ENCODE results near the gene ZNF423.

The ZNF423 gene

DNA sequence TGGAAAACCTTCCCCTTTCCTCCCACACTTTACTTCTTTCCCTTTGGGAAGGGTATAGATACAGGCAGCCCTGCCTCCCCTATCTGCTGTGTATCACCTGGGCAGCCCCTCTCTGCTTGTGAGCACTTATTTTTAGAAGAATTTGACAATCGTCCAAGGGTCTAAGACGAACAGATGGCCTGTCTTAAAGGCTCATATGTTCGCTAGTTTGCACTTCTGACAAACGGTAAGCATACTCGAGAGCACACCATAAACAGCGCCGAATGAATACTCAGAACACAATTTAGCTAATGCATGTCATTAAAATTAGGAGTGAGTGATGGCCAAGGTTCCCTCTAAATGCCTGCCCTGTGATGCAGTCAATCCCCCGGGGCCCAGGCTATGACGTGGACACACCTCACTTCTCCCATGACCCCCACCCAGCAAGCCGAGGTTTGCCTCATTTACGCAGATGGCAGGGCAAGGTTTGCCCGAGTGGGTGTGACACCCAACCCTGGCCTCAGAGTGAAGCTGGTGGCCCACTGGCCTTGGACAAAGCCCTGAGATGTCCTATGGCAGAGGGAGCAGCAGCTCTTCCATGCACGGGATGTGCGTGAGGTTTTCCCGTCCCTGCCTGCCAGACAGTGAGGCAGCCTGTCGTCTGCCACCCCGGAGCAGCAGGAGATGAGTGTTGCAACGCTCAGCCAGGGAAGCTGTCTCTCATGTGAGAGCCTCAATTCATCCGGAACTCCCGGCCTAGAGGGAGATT, 357.1 kb downstream of the ZNF423 start:
- no peak for DNase-seq

DNA sequence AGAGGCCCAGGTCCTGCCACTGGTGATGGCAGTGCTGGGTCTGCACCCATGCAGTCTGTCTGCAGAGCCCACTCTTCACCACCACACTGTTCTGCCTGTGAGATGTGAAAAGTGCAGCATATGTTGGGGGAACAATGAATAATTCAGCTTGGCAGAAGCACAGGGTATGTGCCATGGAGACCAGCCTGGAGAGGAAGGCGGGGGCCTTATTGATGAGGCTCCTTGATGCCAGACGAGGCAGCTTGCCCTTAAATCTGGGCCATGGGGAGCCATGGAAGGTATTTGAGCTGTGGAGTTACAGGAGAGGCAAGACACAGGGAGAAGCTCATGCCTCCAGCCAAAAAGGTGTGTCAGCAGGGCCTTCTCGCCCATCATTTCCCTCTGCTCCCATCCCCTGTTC, 357.6 kb downstream of the ZNF423 start:
- no peak for DNase-seq

DNA sequence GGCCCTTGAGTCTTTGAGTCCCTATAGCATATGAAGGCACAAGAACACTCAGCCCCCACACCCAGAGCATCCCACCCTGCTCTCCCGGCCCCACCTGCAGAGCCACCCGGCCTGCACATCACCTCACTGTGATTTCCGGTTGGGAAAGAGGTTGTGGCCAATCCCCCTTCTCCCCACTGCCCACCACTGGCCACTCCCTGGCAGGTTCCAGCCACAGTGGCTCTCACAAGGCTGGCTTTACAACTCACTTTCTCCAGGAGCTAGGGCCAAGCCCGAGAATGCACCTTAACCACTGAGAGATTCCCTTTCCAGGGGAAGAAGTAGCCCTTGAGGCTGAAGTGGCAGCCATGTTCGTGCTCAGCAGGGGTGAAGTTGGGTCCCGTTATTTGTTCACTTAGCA, 358.4 kb downstream of the ZNF423 start:
- no peak for DNase-seq

DNA sequence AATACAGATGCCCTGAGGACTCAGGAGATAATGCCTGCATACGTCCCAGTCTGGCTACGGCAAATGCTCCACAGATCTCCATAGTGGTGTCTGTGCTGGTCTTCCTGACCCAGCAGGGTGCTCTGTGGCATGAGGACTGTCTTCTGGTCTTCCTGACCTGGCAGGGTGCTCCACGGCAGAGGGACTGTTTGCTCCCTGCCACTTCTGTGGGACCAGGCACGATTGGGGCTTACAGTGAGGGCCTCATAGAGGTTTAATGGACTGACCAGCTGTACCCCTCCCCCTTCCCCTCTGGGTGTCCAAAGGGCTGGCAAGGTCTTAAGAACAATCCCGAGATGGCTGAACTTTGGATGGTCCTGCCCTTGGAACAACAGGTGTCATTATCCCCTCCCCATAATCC, 359.3 kb downstream of the ZNF423 start:
- DNase-seq, result no peak

DNA sequence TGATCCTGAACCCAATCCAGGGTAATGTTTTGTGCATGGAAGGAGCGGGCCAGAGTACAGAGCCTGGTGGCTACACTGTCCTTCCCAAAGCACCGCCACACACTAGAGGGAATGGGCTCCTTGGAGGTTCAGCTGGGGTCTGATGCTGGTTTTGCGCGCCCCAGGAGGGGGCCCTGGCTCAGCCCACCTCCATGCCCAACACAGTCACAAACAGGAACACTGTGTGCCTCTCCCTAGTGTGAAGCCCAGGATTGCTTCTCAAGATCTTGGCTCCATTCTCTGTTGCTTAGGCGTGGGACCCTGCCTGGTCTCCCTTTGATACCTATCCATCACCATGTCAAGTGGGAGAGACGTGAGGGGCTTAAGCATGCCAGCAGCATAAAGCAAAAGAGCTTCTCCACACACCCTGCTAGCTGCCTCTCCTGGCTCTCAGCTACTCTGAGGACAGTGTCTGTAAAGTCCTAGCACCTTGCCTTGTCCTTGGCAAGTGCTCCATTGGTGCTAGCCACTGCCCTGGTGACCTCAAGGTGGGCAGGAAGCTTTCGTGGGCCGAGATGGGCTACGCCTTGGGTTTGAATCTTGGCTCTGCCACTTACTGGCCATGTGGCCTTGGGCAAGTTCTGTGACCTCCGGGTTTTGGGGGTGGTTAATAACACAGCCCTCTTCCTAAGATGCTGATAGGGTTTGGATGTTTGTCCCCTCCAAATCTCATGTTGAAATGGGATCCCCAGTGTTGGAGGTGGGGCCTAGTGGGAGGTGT, 360.1 kb downstream of the ZNF423 start:
- DNase-seq, result no peak

DNA sequence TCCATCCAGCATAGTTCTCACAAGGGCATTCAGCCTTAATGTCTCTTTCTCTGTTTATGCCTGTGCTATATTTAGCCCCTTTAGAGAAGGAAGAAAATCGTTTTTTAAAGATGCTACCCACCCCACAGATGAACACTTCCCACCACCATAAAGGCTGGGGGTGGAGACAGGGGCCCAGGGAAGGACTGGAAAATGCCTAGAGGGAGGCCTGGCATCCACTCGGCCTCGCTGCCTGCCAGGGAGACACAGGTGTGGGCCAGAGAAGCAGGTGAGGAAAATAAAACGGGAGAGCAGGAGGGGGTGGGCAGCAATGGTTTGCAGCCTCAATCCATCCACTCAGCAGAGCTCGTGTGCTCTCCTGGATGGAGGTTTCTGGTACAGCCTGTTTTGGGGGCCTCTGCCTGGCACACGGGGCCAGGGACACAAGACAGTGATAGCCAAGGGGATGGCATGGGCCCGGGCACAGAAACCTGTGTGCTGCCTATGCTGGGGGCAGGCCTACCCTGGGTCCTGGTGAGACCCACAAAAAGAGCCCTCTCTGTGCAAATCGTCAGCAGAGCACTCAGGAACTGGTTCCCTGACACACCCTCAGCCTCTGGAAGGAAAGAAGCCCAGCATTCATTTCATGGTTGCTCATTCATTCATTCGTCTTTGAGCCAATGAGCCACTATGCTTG, 360.9 kb downstream of the ZNF423 start:
- DNase-seq, result no peak

DNA sequence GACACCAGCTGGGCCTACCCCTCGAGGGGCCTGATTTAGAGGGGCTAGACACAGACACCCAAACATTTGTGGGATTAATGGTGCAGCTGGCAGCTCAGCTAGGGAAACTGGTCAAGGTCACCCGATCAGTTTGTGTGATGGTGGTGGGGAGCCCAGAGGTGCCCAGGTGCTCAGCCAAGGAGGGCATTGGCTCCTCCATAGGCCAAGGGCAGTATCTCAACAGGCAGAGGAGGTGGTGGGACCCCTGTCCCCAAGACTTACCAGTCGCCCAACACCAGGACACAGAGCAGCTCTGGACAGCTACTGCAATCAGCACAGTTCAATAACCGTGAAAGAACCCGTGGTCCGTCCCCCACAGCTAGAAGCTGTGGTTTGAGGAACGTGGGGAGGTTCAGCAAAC, 361.4 kb downstream of the ZNF423 start:
- no peak for DNase-seq

DNA sequence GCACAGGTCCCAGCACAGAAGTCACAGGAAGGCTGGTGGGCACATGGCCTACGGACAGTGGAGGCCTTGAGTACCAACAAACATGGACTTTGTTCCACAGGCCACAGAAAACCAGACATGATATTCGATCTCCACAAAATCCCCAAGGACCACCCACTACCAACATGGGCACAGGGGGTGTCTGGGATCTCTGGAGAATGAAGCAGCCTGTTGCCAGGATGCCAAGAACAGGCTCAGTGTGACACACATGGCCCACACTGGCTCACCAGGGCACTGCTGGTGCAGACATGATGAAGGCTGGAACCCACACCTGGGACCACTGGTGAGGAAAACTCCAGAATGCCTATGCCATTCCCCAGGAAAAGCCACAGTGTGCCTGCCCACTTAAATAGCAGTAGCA, 362.1 kb downstream of the ZNF423 start:
- no peak for DNase-seq

DNA sequence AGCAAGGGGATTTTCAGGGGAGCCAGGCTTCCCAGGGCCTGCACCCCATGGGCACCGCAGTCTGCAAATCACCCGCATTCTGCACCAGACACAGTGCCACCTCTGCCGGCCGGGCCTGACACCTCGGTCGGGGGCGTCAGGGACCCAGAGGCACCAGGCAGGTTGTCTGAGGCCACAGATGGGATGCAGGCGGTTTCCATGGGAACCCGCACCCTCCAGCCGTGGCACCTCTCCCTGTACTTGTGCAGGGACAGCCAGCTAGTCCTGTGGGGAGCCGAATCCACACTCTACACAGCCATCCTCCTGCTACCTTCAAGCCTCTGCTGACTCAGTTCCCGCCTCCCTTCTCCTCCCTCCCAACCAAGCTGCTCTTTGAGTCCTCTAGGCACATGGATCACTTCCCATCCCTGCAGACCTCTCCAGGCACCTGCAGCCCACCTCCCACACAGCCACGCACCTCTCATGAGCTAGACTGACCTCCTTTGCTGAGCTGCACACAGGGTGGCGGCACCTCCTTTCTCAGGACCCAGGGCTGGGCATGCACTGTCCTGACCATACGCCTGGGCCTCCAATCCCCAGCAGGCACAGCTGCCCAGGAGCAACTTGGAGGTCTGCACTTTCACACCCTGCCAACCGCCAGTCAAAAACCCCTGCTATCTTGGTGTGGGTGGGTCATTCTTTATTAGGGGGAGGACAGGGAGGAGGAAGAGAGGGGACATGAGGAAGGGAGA, 362.9 kb downstream of the ZNF423 start:
- no peak for DNase-seq

DNA sequence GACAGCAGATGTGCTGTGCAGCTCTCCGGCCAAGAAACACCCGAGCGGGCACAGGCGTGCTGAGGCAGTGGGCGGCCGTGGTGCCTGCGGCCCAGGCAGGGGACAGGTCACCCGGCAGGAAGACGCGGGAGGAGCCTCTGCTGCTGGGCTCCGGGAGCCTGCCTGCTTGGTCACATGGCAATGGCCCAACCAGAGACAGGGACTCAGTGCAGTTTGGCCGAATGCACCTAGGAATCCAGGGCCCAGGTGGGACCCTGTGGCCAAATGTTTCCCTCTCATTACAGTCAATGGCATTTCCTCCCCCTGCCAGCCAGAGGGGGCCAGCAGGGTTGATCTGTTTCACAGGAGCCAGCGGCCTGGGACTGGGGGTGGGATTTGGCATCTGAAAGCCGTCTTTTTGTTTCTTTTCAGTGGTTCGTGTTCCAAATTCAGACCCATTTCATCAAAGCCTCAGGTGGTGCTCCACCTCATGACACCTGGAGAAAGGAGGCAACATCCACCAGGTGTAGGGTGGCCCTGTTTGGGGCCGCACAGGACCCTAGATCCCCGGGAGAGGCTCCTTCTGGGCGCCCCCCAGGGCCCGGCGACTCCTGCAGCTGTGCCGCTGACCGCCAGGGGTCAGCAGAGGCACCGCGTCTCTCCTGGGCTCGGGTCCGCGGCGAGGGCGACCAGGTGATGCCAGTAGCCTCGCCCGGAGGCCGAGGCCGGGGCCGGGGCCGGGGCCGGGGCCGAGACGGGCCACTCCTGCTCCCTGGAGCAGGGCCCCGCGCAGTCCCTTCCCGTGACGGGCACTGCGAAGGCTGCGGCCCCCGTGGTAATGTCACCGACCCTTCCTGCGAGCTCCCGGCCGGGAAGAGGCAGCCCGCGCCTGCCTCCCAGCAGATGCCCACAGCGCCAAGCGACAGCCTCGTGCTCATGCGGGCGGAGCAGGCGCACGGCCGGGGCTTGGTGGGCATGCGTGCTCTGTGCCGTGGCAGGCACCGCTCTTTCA, 363.8 kb downstream of the ZNF423 start:
- DNase-seq, result peak in 1 of 2 donors; percentile 36

DNA sequence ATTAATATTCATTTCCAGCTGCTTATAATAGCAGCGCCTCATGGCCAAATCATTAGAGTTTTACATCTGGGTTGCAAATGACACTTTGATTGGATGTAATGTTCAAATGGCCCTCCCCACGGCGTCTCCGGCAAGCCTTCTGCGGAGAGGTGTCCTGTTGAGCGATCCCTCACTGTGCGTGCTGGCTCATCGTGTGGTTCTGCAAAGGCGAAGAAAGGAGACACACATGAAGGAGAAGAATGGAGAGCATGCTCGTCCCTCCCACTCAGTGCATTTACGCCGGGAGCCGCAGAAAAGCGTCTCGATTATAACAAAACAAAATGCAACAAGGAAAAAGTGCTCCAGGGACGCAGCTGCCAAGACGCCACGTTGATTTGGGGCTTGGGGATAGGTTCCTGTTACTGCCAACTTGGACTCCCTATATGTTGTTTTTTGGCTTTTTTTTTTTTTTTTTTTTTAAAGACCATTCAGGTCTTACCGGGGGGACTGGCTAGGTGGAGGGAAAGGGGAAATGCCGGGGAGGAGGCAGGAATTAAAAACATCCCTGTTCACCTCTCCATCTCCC, 364.7 kb downstream of the ZNF423 start:
- DNase-seq, result no peak

DNA sequence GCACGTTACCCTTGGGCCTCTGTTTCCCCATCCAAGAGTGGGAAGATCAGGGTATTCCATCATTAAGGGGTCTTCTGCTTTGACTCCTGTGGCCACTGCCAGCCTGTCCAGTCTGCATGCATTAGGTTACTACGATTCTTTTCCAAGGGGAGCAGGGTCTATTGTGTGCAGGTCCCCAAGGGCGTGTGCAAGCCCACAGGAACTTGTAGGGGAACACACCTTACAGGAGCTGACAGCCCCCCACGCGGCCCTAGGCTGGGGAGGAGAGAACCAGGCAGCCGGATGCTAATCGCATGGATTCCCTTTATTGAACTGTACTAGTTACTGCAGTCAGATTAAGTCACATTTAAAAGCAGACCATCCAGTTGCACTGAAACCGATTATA, 365.6 kb downstream of the ZNF423 start:
- no peak for DNase-seq

DNA sequence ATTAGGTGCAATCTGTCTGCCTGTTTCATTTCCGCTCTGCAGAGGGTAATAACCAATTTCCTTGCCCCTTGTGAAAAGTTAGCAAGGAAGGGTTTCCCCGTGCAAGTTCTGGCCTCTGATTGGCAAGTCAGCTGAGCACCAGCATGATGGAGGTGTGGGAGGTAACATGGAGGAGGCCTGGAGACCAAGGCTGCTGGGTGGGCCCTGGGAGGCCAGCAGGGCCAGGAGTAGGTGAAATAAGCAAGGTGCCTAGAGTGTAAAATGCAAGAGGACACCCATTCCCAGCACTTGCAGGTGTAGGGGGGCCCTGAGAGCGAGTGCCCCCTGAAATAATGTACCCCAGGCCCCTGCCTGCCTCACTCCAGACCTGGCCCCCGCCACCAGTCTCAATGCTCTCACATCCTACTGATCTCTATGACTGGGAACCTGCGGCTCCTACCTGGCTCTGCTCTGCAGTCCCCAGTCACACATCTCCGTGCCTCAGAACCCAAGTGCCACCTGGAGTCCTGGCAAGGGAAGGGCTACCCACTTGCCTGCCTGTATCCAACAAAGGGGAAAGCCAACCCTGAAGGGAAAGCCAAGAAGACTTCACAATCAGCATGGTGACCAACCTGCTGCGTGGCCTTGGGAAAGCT, 366.1 kb downstream of the ZNF423 start:
- no peak for DNase-seq

DNA sequence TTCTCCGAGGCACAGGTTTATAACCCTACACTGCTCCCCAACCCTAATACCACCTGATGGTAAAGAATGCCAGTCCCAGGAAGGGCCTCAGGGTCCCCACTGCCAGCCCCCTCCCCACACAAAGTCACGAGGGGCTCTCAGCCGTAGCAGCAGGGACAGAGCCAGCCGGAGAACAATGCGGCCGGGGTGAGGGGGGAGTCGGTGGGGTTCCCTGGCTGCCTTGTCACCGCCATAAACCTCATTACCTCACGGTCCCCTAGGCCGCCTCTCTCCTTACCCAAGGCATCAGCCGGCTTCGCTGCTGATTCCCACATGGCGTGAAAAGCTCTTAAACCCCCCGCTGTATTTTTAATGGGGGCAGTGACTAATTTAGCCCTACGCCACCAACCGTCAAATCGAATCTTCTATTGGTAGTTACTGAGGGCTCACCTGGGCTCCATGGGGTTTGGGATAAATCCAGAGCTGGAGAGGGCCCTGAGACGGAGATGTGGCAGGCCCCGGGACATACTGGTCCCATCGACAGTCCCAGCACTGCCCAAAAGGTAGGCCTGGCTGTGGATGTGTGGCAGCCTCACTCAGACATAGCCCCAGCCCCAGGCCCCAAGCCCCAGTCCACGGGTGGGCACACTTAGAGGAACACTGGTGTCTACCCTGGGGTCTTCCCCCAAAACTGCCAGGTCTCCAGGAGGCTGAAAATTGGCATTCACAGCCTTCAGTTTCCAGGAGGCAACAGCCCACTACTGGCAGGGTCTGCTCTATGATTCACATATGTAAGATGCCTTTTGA, 367.0 kb downstream of the ZNF423 start:
- no peak for DNase-seq

DNA sequence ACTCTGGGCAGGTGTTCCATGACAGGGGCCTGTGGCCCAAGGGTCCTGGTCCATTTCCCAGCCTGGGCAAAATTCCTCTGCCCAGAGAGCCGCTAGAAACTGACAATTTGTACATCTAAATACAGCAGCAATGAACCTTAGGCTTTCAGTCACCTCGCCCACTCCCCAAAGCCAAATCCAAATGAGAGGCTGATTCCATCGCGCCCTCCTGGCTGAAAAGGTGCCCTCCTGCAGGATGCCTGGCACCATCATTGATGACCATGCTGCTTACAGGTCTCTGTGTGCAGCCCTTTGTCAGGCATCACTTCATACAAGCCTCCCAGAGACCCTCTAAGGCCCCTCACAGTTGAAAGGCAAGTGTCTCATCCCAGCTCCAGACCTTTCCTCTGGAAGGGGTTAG, 367.6 kb downstream of the ZNF423 start:
- no peak for DNase-seq

DNA sequence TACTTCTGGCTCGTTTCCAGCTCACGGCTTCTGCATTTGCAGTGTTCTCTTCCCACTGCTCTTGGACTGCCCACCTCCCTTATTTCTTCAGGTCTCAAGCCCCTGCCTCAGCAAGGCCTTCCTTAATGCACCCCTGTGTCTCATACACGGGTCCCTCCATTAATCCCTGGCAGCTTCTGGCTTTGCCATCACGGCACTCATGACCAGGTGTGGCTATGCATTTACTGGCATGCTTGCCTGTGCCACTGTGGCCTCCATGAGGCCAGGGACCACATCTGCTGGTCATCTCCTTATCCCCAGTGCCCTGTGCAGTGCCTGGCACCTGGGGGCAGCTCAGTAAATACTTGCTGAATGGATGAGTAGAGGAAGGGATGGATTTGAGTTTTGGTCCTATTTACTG, 368.2 kb downstream of the ZNF423 start:
- no peak for DNase-seq

DNA sequence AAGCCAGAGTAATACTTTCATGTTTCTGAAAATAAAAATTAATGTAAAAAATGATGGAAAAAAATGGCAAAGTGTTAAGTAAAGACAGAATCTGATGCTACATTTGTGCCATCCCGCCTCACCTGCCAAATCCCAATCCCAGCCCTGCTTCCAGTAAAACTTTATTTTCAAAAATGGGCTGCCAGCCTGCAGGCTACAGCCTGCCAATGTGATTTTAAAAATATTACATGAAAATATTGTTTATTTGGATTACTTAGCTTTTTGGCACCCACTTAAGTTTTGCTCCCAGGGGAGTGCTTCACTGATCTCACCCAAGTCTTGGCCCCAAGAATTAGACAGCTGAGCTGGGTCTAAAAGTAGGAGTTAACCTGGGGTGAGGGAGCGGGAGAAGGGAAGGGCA, 369.5 kb downstream of the ZNF423 start:
- DNase-seq, result no peak

DNA sequence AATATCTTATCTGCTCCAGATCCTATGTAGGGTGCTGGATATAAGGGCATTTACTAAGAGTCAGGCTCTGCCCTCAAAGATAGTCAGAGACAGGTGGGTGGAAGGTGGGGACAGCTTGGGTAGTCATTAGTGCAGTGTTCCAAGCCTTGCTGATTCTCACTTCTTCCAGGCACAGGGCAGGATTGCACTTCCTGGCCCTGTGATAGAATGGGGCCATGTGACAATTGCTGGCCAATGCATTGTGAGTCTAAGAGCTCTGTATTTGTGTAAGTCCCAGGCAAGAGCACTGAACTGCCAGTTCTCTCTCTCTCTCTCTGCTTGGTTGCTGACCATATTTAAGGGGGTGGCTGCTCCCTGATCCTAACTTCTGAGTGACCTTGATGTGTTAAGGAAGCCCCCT, 370.2 kb downstream of the ZNF423 start:
- no peak for DNase-seq

DNA sequence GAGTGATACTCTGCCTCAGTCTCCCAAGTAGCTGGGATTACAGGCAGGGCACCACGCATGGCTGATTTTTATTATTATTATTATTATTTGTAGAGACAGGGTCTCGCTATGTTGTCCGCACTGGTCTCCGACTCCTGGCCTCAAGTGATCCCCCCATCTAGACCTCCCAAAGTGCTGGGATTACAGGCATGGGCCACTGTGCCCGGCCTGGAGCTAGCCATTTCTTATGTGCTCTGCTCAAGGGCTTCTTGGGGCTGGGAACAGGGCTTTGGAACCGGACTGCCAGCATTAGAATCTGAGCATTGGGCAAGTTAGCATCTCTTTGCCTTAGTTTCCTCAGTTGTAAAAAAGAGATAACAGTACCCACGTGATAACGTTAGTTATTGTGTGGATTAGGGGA, 371.0 kb downstream of the ZNF423 start:
- no peak for DNase-seq

DNA sequence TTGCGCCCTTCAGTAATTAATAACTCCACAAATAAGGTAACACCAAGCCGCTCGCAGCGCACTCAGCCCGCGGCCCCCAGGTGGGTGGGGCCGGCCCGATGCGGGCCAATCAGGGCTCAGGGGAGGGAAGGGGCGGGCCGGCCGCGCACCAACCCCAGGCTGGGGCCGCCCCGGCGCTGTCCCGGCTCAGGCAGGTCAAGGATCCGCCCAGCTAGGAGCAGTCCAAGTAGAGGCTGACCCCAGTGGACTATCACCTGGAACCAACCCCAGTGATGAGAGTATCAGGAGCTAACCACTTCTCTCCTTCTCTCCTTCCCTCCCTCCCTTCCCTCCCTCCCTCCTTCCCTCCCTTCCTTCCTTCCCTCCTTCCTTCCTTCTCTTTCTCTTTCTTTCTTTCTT, 371.5 kb downstream of the ZNF423 start:
- DNase-seq, result no peak

Data from hippocampal formation (tissue), 2 donors.